Measurements from ENCODE around the gene PNLIPRP1.

Gene PNLIPRP1

DNA sequence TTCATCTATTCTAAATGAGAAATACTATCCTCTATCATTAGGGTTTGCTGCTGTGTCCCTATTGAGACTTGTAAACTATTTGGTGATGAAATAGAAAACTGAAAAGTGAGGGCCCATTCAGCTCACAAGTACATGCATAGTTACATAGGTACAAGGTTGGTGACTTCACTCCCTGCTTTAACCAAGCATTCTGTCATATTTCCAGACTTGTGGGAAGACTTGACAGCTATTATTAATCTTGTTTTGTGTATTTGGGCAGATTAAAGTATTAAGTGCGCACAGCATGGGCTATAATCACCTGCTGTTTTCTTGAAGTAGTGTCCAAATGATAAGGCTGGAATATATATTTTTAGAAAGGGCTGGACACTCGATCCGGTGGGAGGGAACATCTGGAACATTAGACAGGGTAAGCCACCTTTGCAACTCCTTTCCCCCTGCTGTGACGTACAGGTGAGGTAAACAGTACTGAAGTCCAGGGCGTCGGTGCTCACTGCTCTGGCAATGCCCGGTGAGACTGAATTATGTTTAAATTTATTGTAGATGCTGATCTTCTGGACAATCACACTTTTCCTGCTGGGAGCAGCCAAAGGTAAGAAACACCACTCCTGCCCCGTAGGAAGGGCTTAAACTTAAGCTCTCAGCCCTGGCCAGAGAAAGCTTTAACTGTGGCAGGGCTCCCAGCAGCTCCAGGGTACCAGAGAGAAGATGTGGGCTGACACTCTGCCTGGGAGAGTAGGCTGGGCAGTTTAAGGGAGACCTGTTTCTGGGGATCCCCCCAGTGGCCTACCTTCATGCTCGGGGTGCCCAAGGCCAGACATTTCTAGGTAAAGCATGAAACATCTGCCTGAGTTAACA, at the start of gene PNLIPRP1:
Gene PNLIPRP1 (plus strand): TSS at position 370 of the 855 bp plus-strand sequence. CDS start 171 bp downstream, at position 541.
- in situ Hi-C loops (cut with HindIII; ENCODE audit: low sequenced_read_pairs), result no loop called here

- in situ Hi-C loops (cut with HindIII; ENCODE audit: low sequenced_read_pairs), result no loop called here
Measured at GRCh38 chr10:116542007-116542677, 48.6 kb upstream of the PNLIPRP1 start.

DNA sequence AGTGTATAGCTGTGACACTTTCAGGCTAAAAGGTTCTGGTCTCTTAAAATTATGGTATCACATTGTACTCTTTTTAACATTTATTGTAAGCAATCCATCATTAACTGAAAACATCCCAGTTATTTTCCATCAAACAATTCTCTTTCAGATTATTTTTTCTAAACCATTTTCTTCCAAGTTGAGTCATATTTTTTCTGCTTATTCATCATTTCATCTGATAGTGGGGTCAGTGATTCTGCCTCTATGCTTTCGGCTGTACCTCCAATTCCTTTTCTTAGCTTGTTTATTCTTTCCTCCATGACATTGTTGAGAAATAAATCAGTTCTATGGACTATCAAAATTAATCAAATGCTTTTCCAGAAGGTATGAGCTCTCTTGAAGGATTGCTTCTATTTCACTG, 45.6 kb upstream of the PNLIPRP1 start:
- in situ Hi-C loops (cut with HindIII; ENCODE audit: low sequenced_read_pairs), result no loop called here

DNA sequence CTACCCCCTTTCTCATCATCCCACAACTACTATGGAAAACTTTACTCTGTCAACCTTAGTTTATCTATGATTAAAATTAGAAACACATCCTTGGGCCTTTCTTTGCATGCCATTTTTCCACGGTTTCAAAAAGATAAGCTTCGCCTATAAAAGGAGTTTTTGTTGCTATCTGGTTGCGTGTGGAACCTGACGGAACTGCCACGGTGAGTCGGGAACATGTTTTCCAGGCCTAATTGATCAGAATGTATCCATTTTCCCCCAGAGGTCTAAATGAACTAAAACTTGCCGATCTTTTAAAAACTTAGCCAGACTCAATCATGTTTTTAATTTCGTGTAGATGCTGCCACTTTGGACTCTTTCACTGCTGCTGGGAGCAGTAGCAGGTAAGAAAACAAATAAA, 45.0 kb upstream of the PNLIPRP1 start, which contains the start of gene PNLIP:
Gene PNLIP (plus strand): TSS at position 176 of the 400 bp plus-strand sequence. CDS start 162 bp downstream, at position 338.
- in situ Hi-C loops (cut with HindIII; ENCODE audit: low sequenced_read_pairs), result no loop called here

DNA sequence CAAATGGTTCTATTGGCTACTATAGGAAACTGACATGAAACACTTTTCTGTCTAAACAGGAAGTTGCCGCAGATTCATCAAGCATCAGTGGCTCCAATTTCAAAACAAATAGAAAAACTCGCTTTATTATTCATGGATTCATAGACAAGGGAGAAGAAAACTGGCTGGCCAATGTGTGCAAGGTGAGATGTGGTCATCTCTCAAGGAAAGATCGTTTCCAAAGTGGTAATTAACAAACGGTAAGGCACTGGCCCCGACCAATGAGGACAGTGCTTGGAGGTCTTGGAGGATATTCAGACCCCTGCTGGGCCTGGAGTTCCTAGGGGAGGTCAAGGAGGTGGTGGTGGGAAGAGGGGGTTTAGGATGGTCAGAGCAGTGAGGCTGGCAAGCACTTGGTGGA, 42.5 kb upstream of the PNLIPRP1 start:
- in situ Hi-C loops (cut with HindIII; ENCODE audit: low sequenced_read_pairs), result no loop called here

GRCh38 chr10:116553378-116553980, 37.3 kb upstream of the PNLIPRP1 start:
- in situ Hi-C loops (cut with HindIII; ENCODE audit: low sequenced_read_pairs), result no loop called here

DNA sequence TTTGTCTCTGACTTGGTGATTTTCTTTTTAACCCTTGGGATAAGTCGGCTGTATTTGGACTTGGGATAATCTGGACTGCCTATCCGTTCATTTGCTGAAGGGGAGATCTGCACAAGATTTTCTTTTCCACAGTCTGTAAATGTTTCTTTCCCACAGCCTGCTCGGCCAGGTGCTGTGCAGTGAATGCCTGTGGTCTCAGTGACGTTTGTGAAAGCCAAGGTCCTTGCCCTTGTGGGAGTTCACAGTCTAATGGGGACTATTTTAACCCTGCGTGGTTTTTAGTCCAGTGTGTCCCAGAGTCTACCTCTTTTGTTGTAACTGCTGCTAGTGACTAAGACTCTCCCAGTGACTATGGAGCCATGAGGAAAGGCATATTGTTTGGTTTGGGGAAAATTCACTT, 36.1 kb upstream of the PNLIPRP1 start:
- in situ Hi-C loops (cut with HindIII; ENCODE audit: low sequenced_read_pairs), result no loop called here

- in situ Hi-C loops (cut with HindIII; ENCODE audit: low sequenced_read_pairs), result no loop called here
Measured at GRCh38 chr10:116555880-116556279, 34.9 kb upstream of the PNLIPRP1 start.

DNA sequence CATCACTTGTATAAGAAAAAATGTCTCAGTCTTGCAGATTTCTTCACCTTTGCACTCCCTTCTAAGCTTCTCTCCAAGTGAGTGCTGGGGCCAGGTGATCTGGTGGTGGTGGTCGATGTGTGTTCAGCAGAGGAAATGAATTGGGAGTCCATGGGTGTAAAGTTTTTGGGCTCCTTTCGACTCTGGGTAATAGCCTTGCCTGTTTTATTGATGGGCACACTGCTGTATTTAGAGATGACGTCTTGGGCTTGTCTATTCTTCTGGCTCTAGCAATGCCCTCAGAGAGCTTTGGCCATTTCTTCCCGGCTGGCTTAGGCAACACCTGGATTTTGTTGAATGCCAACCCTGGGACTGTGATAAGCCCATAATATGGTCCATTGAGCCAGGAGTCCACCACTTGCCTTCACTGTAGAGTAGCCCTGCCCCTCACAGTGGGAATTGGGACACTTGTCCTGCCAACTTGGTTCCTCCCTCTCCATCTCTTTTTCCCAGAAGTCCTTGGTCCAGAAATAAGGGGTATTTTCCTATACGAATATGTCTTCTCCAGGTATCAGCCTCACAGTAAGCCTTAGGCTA, 33.4 kb upstream of the PNLIPRP1 start:
- in situ Hi-C loops (cut with HindIII; ENCODE audit: low sequenced_read_pairs), result no loop called here

DNA sequence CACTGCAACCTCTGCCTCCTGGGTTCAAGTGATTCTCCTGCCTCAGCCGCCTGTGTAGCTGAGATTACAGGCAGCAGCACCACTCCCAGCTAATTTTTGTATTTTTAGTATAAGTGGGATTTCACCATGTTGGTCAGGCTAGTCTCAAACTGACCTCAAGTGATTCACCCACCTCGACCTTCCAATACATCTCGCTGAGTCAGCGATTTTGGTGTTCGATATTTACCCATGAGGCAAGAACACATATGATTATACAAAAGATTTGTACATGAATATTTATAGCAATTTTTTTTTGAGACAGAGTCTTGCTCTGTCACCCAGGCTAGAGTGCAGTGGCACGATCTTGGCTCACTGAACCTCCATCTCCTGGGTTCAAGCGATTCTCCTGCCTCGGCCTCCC, 25.2 kb upstream of the PNLIPRP1 start:
- in situ Hi-C loops (cut with HindIII; ENCODE audit: low sequenced_read_pairs), result no loop called here

DNA sequence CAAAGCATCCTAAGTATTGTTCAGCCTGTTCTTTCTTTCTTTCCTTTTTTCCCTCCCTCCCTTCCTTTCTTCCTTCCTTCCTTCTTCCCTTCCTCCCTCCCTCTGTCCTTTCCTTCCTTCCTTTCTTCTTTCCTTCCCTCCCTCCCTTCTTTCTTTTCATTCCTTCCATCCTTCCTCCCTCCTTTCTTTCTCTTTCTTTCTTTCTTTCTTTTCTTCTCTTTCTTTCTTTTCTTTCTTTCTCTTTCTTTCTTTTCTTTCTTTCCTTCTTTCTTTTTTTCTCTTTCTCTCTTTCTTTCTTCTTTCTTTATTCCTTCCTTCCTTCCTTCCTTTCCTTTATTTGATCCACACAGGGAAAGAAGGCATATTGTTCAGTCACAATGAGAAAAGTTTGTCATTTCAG, 23.8 kb upstream of the PNLIPRP1 start:
- in situ Hi-C loops (cut with HindIII; ENCODE audit: low sequenced_read_pairs), result no loop called here

DNA sequence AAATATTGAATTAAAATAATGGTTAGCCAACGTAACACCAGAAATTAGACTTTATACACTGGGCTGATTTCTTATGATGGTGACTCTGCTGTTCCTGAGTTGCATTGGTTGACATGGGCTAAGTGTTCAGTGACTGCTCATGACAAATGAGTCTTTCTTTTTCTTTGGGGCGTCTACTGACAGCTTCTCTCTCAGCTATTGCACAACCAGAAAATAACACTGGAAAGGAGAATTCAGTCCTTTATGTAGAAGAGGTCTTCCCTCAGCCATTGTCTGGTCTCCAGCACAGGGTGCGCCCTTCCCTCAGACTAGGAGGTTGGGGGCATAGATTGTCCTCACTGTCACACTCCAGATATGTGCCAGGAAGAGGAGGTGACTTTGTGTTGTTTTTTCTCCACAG, 23.4 kb upstream of the PNLIPRP1 start:
- in situ Hi-C loops (cut with HindIII; ENCODE audit: low sequenced_read_pairs), result no loop called here

GRCh38 chr10:116574797-116575196, 16.0 kb upstream of the PNLIPRP1 start:
- in situ Hi-C loops (cut with HindIII; ENCODE audit: low sequenced_read_pairs), result no loop called here

GRCh38 chr10:116587878-116588591, 2.7 kb upstream of the PNLIPRP1 start:
- in situ Hi-C loops (cut with HindIII; ENCODE audit: low sequenced_read_pairs), result no loop called here

DNA sequence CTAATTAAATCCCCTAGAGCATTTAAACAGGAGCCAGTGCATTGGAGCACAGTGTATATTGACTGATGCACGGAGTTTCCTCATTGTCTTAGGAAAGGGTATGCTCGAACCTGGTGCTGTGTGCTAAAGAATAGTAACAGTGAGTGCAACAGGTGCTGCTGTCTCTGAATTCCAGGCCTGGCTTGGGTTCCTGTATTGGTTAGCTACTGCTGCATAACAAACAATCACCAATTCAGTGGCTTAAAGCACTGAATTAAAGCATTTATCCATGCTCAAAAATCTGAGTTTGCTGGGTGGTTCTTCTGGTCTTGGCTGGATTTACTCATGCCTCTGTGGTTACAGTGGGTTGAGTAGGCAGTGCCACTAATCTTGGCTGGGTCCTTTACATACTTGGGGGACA, 1.8 kb upstream of the PNLIPRP1 start:
- in situ Hi-C loops (cut with HindIII; ENCODE audit: low sequenced_read_pairs), result no loop called here

GRCh38 chr10:116589926-116590325, 833 bp upstream of the PNLIPRP1 start:
- in situ Hi-C loops (cut with HindIII; ENCODE audit: low sequenced_read_pairs), result no loop called here

GRCh38 chr10:116593139-116593740, 2.5 kb downstream of the PNLIPRP1 start:
- in situ Hi-C loops (cut with HindIII; ENCODE audit: low sequenced_read_pairs), result no loop called here

DNA sequence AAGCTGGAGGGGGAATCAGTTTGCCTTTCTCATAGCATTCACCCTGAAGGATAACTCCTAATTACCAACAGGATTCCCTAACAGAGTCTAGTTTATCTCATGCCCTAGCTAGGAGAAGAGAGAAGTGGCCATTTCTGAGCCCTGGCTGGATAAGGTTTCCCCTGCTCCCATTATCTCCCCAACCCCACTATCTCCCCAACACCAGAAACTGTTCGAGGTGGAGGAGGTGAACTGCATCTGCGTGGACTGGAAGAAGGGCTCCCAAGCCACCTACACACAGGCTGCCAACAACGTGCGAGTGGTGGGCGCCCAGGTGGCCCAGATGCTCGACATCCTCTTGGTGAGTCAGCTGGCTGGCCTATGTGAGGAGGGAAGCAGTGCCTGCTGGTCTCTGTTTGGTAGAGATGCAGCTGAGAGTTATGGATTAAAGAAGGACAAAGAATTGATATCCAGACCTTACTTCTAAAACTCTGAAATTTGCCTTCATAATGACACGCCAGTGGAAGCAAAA, 3.8 kb downstream of the PNLIPRP1 start:
- in situ Hi-C loops (cut with HindIII; ENCODE audit: low sequenced_read_pairs), result no loop called here

DNA sequence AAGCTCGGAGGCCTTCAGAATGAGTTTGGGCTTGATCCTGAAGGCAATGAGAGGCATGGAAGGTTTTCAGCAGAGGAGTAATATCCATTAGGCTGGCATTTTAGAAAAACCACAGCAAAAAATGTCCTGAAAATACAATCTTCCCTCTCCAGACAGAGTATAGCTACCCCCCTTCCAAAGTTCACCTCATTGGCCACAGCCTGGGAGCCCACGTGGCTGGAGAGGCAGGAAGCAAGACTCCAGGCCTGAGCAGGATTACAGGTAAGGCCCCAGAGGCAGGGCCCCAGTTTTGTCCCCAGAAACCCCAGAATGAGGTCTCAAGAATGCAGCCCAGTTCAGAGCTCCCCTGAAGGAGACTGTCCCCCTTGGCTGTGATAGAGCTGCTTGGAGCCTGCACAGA, 5.3 kb downstream of the PNLIPRP1 start:
- in situ Hi-C loops (cut with HindIII; ENCODE audit: low sequenced_read_pairs), result no loop called here

- in situ Hi-C loops (cut with HindIII; ENCODE audit: low sequenced_read_pairs), result no loop called here
Measured at GRCh38 chr10:116597543-116597942, 6.8 kb downstream of the PNLIPRP1 start.
